NCI-H2107 (cell line): ENCODE results near the gene SELENOP.
A peak's percentile ranks its signal among the peaks of the same experiment; 100 is the strongest.
"Not testable (repeated sequence)": the region's sequence is repeated elsewhere in the genome, so short reads cannot be mapped to it uniquely, and the experiment has no call there.

Experiments used
- DNase-seq: peaks from one replicate; lab custom pipeline; 2025; lab: John Stamatoyannopoulos, UW

The SELENOP gene

GRCh38 chr5:42811591-42812446, at the start of gene SELENOP:
Gene SELENOP, minus strand, starts transcription at chr5:42811892. Its CDS starts 3,539 bp downstream, at chr5:42808353.
- peak; percentile 61 for DNase-seq

- no peak for DNase-seq
Measured at GRCh38 chr5:42858687-42859086, 47.0 kb upstream of the SELENOP start.

- DNase-seq = no peak
Measured at GRCh38 chr5:42858031-42858643, 46.4 kb upstream of the SELENOP start.

- no peak for DNase-seq
Measured at GRCh38 chr5:42855811-42856210, 44.1 kb upstream of the SELENOP start.

GRCh38 chr5:42855386-42855785, 43.7 kb upstream of the SELENOP start:
- no peak for DNase-seq

- no peak for DNase-seq
Measured at GRCh38 chr5:42854795-42855194, 43.1 kb upstream of the SELENOP start.

- no peak for DNase-seq
Measured at GRCh38 chr5:42852826-42853225, 41.1 kb upstream of the SELENOP start.

- no peak for DNase-seq
Measured at GRCh38 chr5:42851481-42851880, 39.8 kb upstream of the SELENOP start.

GRCh38 chr5:42848545-42848944, 36.9 kb upstream of the SELENOP start:
- DNase-seq = no peak

GRCh38 chr5:42844408-42844807, 32.7 kb upstream of the SELENOP start:
- DNase-seq = not testable (repeated sequence)

- DNase-seq = no peak
Measured at GRCh38 chr5:42843675-42844292, 32.1 kb upstream of the SELENOP start.

GRCh38 chr5:42842921-42843641, 31.4 kb upstream of the SELENOP start:
- DNase-seq = no peak

GRCh38 chr5:42840842-42841567, 29.3 kb upstream of the SELENOP start:
- DNase-seq = no peak

GRCh38 chr5:42840269-42840668, 28.6 kb upstream of the SELENOP start:
- DNase-seq = no peak

- DNase-seq = no peak
Measured at GRCh38 chr5:42839196-42839595, 27.5 kb upstream of the SELENOP start.

- DNase-seq = no peak
Measured at GRCh38 chr5:42837601-42838000, 25.9 kb upstream of the SELENOP start.

- no peak for DNase-seq
Measured at GRCh38 chr5:42836070-42836769, 24.5 kb upstream of the SELENOP start.

GRCh38 chr5:42832060-42832459, 20.4 kb upstream of the SELENOP start:
- no peak for DNase-seq

- no peak for DNase-seq
Measured at GRCh38 chr5:42830924-42831323, 19.2 kb upstream of the SELENOP start.

- no peak for DNase-seq
Measured at GRCh38 chr5:42828671-42829070, 17.0 kb upstream of the SELENOP start.
